WTC11 (cell line): ENCODE data around the gene H6PD. TPM values are rescaled to one million over a fixed set of nuclear protein-coding genes. Genes with fewer than 3 reads are reported as not detected.

Experiments used
- ATAC-seq: fragments of 200-7000 bp; cut with Tn5 transposase; 2 replicates; pipeline ENCODE4 v1.10.0; 2021; ENCODE audit warnings: mild to moderate bottlenecking, moderate library complexity
- CTCF ChIA-PET: fragments of 300-600 bp; sonication (Branson Sonifier 250); formaldehyde crosslinking; loops from one replicate; lab custom pipeline; 2021; ENCODE audit warnings: antibody characterized with exemption; lab: Charles Lee
- POLR2A ChIA-PET: fragments of 350-600 bp; sonication (Branson Sonifier 250); formaldehyde crosslinking; loops from one replicate; lab custom pipeline; 2021; ENCODE audit warnings: antibody characterized with exemption; lab: Charles Lee
- DNase-seq: peaks from one replicate; pipeline ENCODE4 v3.0.0; 2021; ENCODE audit warnings: low spot score
- H3K27ac Mint-ChIP-seq: 2 replicates; pipeline ENCODE4 v1.8.0; 2021; ENCODE audit warnings: mixed read lengths
- H3K27me3 Mint-ChIP-seq: 2 replicates; pipeline ENCODE4 v1.8.0; 2021; ENCODE audit warnings: low read depth, mild to moderate bottlenecking, moderate library complexity, mixed read lengths
- H3K36me3 Mint-ChIP-seq: 2 replicates; pipeline ENCODE4 v1.8.0; 2021; ENCODE audit warnings: mixed read lengths
- H3K4me1 Mint-ChIP-seq: 2 replicates; pipeline ENCODE4 v1.8.0; 2022; ENCODE audit warnings: mixed read lengths
- H3K4me3 Mint-ChIP-seq: 2 replicates; pipeline ENCODE4 v1.8.0; 2021; ENCODE audit warnings: mild to moderate bottlenecking, moderate library complexity, mixed read lengths
- H3K9me3 Mint-ChIP-seq: 2 replicates; pipeline ENCODE4 v1.8.0; 2021; ENCODE audit warnings: mixed read lengths
- CBFB ChIP-seq: sonication (generic); formaldehyde crosslinking; IDR thresholded peaks from 2 replicates; pipeline ENCODE4 v1.8.1; 2022; ENCODE audit warnings: mild to moderate bottlenecking, low read depth, missing genetic modification reagents
- CDX4 ChIP-seq: fragments of 250-450 bp; sonication (Bioruptor Pico); IDR thresholded peaks from 2 replicates; pipeline ENCODE4 v1.9.0; 2021; ENCODE audit warnings: moderate library complexity, mild to moderate bottlenecking, inconsistent platforms, borderline replicate concordance
- CREB1 ChIP-seq: sonication (generic); formaldehyde crosslinking; IDR thresholded peaks from 2 replicates; pipeline ENCODE4 v1.8.0; 2023; ENCODE audit warnings: mild to moderate bottlenecking, missing genetic modification reagents
- CREM ChIP-seq: sonication (generic); formaldehyde crosslinking; IDR thresholded peaks from 2 replicates; pipeline ENCODE4 v1.8.1; 2022; ENCODE audit warnings: mild to moderate bottlenecking, missing genetic modification reagents, moderate library complexity
- ELF4 ChIP-seq: sonication (generic); formaldehyde crosslinking; IDR thresholded peaks from 2 replicates; pipeline ENCODE4 v1.8.1; 2022; ENCODE audit warnings: low read depth, mild to moderate bottlenecking, moderate library complexity, missing genetic modification reagents
- FOXJ3 ChIP-seq: sonication (generic); formaldehyde crosslinking; IDR thresholded peaks from 2 replicates; pipeline ENCODE4 v1.9.0; 2021; ENCODE audit warnings: missing genetic modification reagents, mild to moderate bottlenecking, borderline replicate concordance
- GTF2I ChIP-seq: fragments of 250-450 bp; sonication (Bioruptor Pico); conservative IDR thresholded peaks from 2 replicates; pipeline ENCODE4 v1.4.0; 2021; ENCODE audit warnings: mild to moderate bottlenecking
- JUN ChIP-seq: sonication (generic); formaldehyde crosslinking; IDR thresholded peaks from 2 replicates; pipeline ENCODE4 v1.8.0; 2023; ENCODE audit warnings: mild to moderate bottlenecking, missing genetic modification reagents
- MAX ChIP-seq: sonication (generic); formaldehyde crosslinking; IDR thresholded peaks from 2 replicates; pipeline ENCODE4 v1.8.0; 2022; ENCODE audit warnings: mild to moderate bottlenecking, missing genetic modification reagents
- NFE2L1 ChIP-seq: sonication (generic); formaldehyde crosslinking; IDR thresholded peaks from 2 replicates; pipeline ENCODE4 v1.8.1; 2023; ENCODE audit warnings: missing genetic modification reagents
- NR3C1 ChIP-seq: sonication (generic); formaldehyde crosslinking; conservative IDR thresholded peaks from 2 replicates; pipeline ENCODE4 v1.8.1; 2023; ENCODE audit warnings: low read depth, mild to moderate bottlenecking, missing genetic modification reagents
- RORB ChIP-seq: fragments of 250-450 bp; sonication (Bioruptor Pico); IDR thresholded peaks from 2 replicates; pipeline ENCODE4 v1.9.0; 2021; ENCODE audit warnings: mild to moderate bottlenecking
- SMAD3 ChIP-seq: sonication (generic); formaldehyde crosslinking; IDR thresholded peaks from 2 replicates; pipeline ENCODE4 v1.8.0; 2022; ENCODE audit warnings: missing genetic modification reagents, mild to moderate bottlenecking, borderline replicate concordance
- TEAD1 ChIP-seq: sonication (generic); formaldehyde crosslinking; IDR thresholded peaks from 2 replicates; pipeline ENCODE4 v1.8.0; 2022; ENCODE audit warnings: mild to moderate bottlenecking, missing genetic modification reagents
- ZNF121 ChIP-seq: sonication (generic); formaldehyde crosslinking; IDR thresholded peaks from 2 replicates; pipeline ENCODE4 v1.8.0; 2023; ENCODE audit warnings: missing genetic modification reagents
- ZNF219 ChIP-seq: sonication (generic); formaldehyde crosslinking; IDR thresholded peaks from 2 replicates; pipeline ENCODE4 v1.8.0; 2023; ENCODE audit warnings: missing genetic modification reagents, mild to moderate bottlenecking, borderline replicate concordance
- ZNF232 ChIP-seq: sonication (generic); formaldehyde crosslinking; IDR thresholded peaks from 2 replicates; pipeline ENCODE4 v1.8.0; 2022; ENCODE audit warnings: mild to moderate bottlenecking, missing genetic modification reagents
- ZNF263 ChIP-seq: sonication (generic); formaldehyde crosslinking; IDR thresholded peaks from 2 replicates; pipeline ENCODE4 v1.8.1; 2022; ENCODE audit warnings: low read depth, mild to moderate bottlenecking, moderate library complexity, missing genetic modification reagents
- total RNA-seq: library from RNA; stranded (reverse); gene quantifications from 3 replicates; pipeline ENCODE4 v1.2.3, GENCODE V29; 2021
- TF ChIP-seq, protein P1 (sequence below): fragments of 250-450 bp; sonication (Bioruptor Pico); IDR thresholded peaks from 2 replicates; pipeline ENCODE4 v1.9.0; 2021; ENCODE audit warnings: mild to moderate bottlenecking
- TF ChIP-seq, protein P2 (sequence below): sonication (generic); formaldehyde crosslinking; IDR thresholded peaks from 2 replicates; pipeline ENCODE4 v1.8.1; 2023; ENCODE audit warnings: mild to moderate bottlenecking, missing genetic modification reagents, moderate library complexity

H6PD gene
- total RNA-seq, 1 experiment from 2014 or later: 7.4 TPM

DNA sequence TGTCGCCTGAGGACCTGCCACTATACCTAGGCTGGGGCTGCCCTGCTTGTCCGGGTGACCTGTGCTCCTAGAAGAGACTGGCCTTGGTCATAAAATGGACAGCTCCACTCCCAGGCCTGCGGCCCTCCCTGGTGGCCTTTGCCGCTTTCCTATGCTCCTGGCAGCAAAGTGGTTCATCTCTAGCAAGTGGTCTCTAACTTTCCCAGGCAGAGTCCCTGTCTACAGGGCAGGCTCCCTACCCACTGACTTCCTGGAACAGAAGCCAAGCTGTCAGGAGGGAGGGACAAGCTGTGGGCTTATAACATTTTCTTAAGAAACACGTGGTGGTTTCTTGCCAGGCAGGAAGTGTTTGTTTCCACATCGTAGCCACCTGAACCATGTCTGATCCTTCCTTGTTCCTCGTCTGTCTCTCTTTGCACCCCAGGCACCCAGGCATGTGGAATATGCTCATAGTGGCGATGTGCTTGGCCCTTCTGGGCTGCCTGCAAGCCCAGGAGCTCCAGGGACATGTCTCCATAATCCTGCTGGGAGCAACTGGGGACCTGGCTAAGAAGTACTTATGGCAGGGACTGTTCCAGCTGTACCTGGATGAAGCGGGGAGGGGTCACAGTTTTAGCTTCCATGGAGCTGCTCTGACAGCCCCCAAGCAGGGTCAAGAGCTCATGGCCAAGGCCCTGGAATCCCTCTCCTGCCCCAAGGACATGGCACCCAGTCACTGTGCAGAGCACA lies 10.1 kb downstream of the H6PD start:
- H3K27ac Mint-ChIP-seq: no peak overlapping the region
- H3K36me3 Mint-ChIP-seq: no peaks in the 10 kb centered on the region
- no peak for DNase-seq
- peaks cover 34% of the 10 kb centered on the region for H3K4me1 Mint-ChIP-seq
- POLR2A ChIA-PET: no interaction called here
- no peak overlapping the region for H3K4me3 Mint-ChIP-seq
- no peaks in the 10 kb centered on the region for H3K27me3 Mint-ChIP-seq
- H3K9me3 Mint-ChIP-seq: no peaks in the 10 kb centered on the region
- TF ChIP-seq RORB (CRISPR knock-in tag) (no peak), CREM (CRISPR knock-in tag) (no peak), ELF4 (CRISPR knock-in tag) (no peak), ZNF232 (no peak), FOXJ3 (CRISPR knock-in tag) (no peak), GTF2I (CRISPR knock-in tag) (no peak), CREB1 (no peak), SMAD3 (no peak), ZNF219 (CRISPR knock-in tag) (no peak), ZNF263 (CRISPR knock-in tag) (no peak), TEAD1 (CRISPR knock-in tag) (no peak), NFE2L1 (CRISPR knock-in tag) (no peak), JUN (CRISPR knock-in tag) (no peak), CDX4 (CRISPR knock-in tag) (no peak), MAX (no peak), ZNF121 (no peak)
- TF ChIP-seq, protein P1, sequence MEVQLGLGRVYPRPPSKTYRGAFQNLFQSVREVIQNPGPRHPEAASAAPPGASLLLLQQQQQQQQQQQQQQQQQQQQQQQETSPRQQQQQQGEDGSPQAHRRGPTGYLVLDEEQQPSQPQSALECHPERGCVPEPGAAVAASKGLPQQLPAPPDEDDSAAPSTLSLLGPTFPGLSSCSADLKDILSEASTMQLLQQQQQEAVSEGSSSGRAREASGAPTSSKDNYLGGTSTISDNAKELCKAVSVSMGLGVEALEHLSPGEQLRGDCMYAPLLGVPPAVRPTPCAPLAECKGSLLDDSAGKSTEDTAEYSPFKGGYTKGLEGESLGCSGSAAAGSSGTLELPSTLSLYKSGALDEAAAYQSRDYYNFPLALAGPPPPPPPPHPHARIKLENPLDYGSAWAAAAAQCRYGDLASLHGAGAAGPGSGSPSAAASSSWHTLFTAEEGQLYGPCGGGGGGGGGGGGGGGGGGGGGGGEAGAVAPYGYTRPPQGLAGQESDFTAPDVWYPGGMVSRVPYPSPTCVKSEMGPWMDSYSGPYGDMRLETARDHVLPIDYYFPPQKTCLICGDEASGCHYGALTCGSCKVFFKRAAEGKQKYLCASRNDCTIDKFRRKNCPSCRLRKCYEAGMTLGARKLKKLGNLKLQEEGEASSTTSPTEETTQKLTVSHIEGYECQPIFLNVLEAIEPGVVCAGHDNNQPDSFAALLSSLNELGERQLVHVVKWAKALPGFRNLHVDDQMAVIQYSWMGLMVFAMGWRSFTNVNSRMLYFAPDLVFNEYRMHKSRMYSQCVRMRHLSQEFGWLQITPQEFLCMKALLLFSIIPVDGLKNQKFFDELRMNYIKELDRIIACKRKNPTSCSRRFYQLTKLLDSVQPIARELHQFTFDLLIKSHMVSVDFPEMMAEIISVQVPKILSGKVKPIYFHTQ (CRISPR knock-in tag): no peak
- TF ChIP-seq, protein P2, sequence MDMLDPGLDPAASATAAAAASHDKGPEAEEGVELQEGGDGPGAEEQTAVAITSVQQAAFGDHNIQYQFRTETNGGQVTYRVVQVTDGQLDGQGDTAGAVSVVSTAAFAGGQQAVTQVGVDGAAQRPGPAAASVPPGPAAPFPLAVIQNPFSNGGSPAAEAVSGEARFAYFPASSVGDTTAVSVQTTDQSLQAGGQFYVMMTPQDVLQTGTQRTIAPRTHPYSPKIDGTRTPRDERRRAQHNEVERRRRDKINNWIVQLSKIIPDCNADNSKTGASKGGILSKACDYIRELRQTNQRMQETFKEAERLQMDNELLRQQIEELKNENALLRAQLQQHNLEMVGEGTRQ (CRISPR knock-in tag): no peak
- TF ChIP-seq, all 79 proteins: peak for 0
- CTCF ChIA-PET: interaction anchor here (0.8 to 10.2 kb wide), 6 partner anchors 8 to 240 kb away, joined by 3 to 154 read pairs (median 4); partner anchors contain the start of gene H6PD
- no peak for ATAC-seq

- no peaks in the 10 kb centered on the region for H3K27me3 Mint-ChIP-seq
- no peak overlapping the region for H3K4me3 Mint-ChIP-seq
- H3K27ac Mint-ChIP-seq: no peak overlapping the region
- ChIA-PET CTCF (interaction anchor here (1.0 to 10.2 kb wide), 5 partner anchors 11 to 240 kb away, joined by 3 to 154 read pairs (median 5); partner anchors contain the start of gene H6PD), POLR2A (no interaction called here)
- DNase-seq: no peak
- no peaks in the 10 kb centered on the region for H3K36me3 Mint-ChIP-seq
- TF ChIP-seq CBFB (CRISPR knock-in tag): no peak
- TF ChIP-seq NR3C1 (CRISPR knock-in tag): no peak
- peaks cover 30% of the 10 kb centered on the region for H3K4me1 Mint-ChIP-seq
- no peaks in the 10 kb centered on the region for H3K9me3 Mint-ChIP-seq
- no peak for ATAC-seq
These were observed 10.7 kb downstream of the H6PD start for GRCh38 chr1:9245230-9245619.
